Measurements from ENCODE around the gene STH. TPM values are rescaled to one million over a fixed set of nuclear protein-coding genes. Genes with fewer than 3 reads are reported as not detected.

Gene STH
- total RNA-seq, 1 donor from 2014 or later: not detected

DNA sequence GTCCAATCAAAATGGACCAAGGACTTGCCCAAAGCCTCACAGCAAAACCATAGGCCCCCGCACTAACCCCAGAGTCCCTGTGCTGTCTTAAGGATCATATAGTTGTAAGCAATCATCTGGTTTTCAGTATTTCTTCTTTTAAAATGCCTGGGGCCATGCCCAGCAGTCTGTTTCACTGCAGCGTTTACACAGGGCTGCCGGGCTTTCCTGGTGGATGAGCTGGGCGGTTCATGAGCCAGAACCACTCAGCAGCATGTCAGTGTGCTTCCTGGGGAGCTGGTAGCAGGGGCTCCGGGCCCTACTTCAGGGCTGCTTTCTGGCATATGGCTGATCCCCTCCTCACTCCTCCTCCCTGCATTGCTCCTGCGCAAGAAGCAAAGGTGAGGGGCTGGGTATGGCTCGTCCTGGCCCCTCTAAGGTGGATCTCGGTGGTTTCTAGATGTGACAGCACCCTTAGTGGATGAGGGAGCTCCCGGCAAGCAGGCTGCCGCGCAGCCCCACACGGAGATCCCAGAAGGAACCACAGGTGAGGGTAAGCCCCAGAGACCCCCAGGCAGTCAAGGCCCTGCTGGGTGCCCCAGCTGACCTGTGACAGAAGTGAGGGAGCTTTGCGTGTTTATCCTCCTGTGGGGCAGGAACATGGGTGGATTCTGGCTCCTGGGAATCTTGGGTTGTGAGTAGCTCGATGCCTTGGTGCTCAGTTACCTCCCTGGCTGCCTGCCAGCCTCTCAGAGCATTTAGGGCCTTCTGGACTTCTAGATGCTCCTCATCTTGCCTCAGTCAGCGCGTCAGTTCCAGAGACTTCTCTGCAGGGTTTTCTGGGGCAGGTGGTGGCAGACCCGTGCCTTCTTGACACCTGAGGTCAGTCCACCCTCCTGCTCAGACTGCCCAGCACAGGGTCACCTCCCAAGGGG, 24.8 kb upstream of the STH start:
- peaks cover 12% of the 10 kb centered on the region for H3K9me3 Mint-ChIP-seq (ENCODE audit: unreplicated experiment)
- no peak overlapping the region for H3K4me2 ChIP-seq (ENCODE audit: low read length)
- peaks cover 8% of the 10 kb centered on the region for H3K27me3 ChIP-seq (ENCODE audit: insufficient read depth, low read length)
- DNase-seq (ENCODE audit: low read depth) (no peak), FAIRE-seq (no peak)
- H3K4me1 ChIP-seq (ENCODE audit: insufficient read depth, low read length): no peaks in the 10 kb centered on the region
- H3K9ac ChIP-seq (ENCODE audit: low read length): no peak overlapping the region
- H3K27me3 Mint-ChIP-seq (ENCODE audit: low read depth, unreplicated experiment): peaks cover 26% of the 10 kb centered on the region
- H3K4me1 Mint-ChIP-seq (ENCODE audit: low read depth, unreplicated experiment): peaks cover 17% of the 10 kb centered on the region
- H3K4me3 ChIP-seq (ENCODE audit: insufficient read depth, low read depth, low read length): no peak overlapping the region
- no peak for TF ChIP-seq EZH2 (IDR thresholded peaks at IDR 0.05; ENCODE audit: insufficient read depth, low read length)
- TF ChIP-seq, protein P1, sequence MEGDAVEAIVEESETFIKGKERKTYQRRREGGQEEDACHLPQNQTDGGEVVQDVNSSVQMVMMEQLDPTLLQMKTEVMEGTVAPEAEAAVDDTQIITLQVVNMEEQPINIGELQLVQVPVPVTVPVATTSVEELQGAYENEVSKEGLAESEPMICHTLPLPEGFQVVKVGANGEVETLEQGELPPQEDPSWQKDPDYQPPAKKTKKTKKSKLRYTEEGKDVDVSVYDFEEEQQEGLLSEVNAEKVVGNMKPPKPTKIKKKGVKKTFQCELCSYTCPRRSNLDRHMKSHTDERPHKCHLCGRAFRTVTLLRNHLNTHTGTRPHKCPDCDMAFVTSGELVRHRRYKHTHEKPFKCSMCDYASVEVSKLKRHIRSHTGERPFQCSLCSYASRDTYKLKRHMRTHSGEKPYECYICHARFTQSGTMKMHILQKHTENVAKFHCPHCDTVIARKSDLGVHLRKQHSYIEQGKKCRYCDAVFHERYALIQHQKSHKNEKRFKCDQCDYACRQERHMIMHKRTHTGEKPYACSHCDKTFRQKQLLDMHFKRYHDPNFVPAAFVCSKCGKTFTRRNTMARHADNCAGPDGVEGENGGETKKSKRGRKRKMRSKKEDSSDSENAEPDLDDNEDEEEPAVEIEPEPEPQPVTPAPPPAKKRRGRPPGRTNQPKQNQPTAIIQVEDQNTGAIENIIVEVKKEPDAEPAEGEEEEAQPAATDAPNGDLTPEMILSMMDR (IDR thresholded peaks at IDR 0.05; ENCODE audit: insufficient read depth, low read depth, low read length): no peak
- H3K36me3 Mint-ChIP-seq (ENCODE audit: low read depth, unreplicated experiment): peaks cover 4% of the 10 kb centered on the region
- no peaks in the 10 kb centered on the region for H4K20me1 ChIP-seq (ENCODE audit: insufficient read depth, low read length)
- H3K9me3 ChIP-seq (ENCODE audit: insufficient read depth, low read depth, low read length): no peaks in the 10 kb centered on the region
- H3K4me3 Mint-ChIP-seq (ENCODE audit: unreplicated experiment): no peak overlapping the region
- no peaks in the 10 kb centered on the region for H3K36me3 ChIP-seq (ENCODE audit: insufficient read depth, low read length)
- H3K27ac ChIP-seq (ENCODE audit: low read depth, low read length): no peak overlapping the region
- H3K79me2 ChIP-seq (ENCODE audit: insufficient read depth, low read length): no peaks in the 10 kb centered on the region
- H3K27ac Mint-ChIP-seq (ENCODE audit: unreplicated experiment): peak overlapping the region; percentile 18
- H2AFZ ChIP-seq (ENCODE audit: low read depth, low read length): no peak overlapping the region

DNA sequence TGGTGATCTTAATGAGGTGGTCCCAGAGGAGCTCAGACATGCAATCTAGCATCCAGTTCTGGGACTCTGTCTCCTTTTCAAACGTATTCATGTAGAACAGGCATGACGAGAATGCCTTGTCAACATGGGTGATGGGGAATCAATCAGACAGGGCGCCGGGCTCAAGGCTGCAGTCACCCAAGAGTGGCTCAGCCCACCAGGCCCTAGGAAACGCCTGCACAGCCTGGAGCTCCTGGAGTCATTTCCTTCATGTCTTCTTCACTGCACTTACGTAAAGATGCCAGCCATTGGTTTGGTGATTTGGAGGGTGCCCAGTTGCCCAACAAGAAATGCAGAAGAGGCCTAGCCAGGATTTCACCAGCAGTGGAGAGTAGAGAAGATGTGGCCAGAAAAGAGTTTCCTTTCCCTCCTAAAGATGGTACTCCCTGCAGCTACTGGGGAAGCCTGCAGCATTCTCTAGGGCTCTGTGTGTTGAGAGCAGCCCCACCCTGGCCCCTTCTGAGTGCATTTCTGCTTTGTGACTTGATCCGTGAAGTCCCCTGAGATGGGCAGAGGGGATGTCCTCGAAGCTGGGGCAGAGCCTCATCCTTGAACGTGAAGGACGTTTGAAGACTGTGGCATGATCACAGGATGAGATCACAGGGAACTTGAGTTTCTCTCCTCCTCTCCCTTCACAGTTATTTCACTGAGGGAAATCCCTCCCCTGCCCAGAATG, 24.0 kb upstream of the STH start:
- Histone ChIP-seq H3K4me3 (ENCODE audit: insufficient read depth, low read depth, low read length) (no peak overlapping the region), H3K4me1 (ENCODE audit: insufficient read depth, low read length) (no peaks in the 10 kb centered on the region), H3K9me3 (ENCODE audit: insufficient read depth, low read depth, low read length) (no peaks in the 10 kb centered on the region), H4K20me1 (ENCODE audit: insufficient read depth, low read length) (no peaks in the 10 kb centered on the region), H3K4me2 (ENCODE audit: low read length) (no peak overlapping the region), H3K79me2 (ENCODE audit: insufficient read depth, low read length) (no peaks in the 10 kb centered on the region), H3K36me3 (ENCODE audit: insufficient read depth, low read length) (no peaks in the 10 kb centered on the region), H2AFZ (ENCODE audit: low read depth, low read length) (no peak overlapping the region), H3K27ac (ENCODE audit: low read depth, low read length) (no peak overlapping the region), H3K27me3 (ENCODE audit: insufficient read depth, low read length) (peaks cover 8% of the 10 kb centered on the region), H3K9ac (ENCODE audit: low read length) (no peak overlapping the region)
- FAIRE-seq (no peak), DNase-seq (ENCODE audit: low read depth) (no peak)
- H3K4me1 Mint-ChIP-seq (ENCODE audit: low read depth, unreplicated experiment): peaks cover 19% of the 10 kb centered on the region
- TF ChIP-seq, protein P1 (IDR thresholded peaks at IDR 0.05; ENCODE audit: insufficient read depth, low read depth, low read length): no peak
- no peak for TF ChIP-seq EZH2 (IDR thresholded peaks at IDR 0.05; ENCODE audit: insufficient read depth, low read length)
- peaks cover 21% of the 10 kb centered on the region for H3K27me3 Mint-ChIP-seq (ENCODE audit: low read depth, unreplicated experiment)
- H3K4me3 Mint-ChIP-seq (ENCODE audit: unreplicated experiment): no peak overlapping the region
- H3K36me3 Mint-ChIP-seq (ENCODE audit: low read depth, unreplicated experiment): peaks cover 4% of the 10 kb centered on the region
- H3K9me3 Mint-ChIP-seq (ENCODE audit: unreplicated experiment): peaks cover 10% of the 10 kb centered on the region
- peak overlapping the region; percentile 53 for H3K27ac Mint-ChIP-seq (ENCODE audit: unreplicated experiment)
